SIG-M5 (cell line): ENCODE data around the gene CHCHD6.

Experiments
- DNase-seq: peaks from one replicate; lab custom pipeline; 2025; lab: John Stamatoyannopoulos, UW

CHCHD6 gene

DNA sequence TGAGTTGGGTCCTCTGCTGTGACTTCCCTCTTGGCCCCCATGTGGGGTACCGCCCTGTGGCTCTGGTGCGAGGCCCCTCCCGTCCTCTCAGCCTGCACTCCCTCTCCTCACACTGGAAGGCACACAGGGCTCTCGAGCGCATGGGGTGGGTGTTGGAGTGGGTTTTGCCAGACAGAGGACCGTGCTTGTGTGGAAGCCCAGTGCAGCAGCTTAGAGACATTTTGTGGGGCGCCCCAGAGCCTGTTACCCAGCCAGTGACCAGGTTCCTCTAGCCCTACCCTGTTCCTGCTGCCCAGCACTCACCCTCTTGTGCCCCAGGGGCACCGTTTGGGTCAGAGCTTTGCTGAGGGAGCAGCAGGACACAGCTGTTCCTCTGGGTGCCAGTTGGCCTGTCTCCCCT lies 288.7 kb downstream of the CHCHD6 start:
- DNase-seq, result no peak

DNA sequence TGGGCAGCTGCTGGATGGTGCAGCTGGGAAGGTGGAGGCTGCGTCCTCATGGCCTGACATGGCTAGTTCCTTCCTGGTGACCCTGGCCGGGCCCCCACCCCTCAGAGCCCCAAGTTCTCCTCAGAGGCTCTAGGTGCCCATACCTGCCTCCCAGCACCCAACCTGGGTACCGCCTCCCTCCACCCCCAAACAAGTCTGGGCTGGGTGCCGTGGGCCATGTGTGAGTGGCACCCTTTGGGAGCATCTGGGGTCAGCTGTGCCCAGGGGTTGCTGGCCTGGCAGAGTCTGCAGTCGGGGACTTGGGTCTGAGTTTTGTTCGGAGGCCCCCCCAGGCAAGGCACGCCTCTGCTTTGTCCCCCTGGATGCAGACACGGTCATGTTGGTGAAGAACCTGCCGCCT lies 289.4 kb downstream of the CHCHD6 start:
- no peak for DNase-seq

DNA sequence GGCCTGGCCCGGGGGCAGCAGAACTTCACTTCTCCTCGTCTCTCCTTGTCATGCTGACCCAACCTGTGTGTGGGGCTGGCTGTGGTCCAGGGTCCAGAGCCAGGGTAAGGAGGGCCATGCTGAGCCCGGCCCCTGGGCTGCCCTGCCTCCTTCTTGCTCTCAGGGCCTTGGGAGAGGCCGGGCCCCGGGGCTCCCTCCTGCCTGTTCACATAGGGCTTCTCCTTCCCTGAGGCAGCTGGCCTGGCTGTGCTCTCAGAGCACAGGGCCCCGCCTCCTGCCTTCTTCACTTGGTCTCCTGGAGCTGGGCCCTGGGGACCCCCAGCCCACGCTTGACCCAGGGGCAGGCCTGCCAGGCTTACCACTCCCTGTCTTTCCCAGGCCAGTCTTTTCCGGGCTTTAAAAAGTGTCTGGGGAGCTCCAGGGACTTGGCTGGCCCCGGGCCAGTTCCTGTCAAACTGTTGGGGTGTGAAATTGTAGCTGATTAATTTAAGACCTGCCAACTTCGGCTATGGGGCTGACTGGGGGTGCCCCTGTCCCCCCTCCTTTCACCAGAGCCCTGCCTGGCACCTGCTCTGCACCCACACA lies 290.7 kb downstream of the CHCHD6 start:
- DNase-seq, result no peak

DNA sequence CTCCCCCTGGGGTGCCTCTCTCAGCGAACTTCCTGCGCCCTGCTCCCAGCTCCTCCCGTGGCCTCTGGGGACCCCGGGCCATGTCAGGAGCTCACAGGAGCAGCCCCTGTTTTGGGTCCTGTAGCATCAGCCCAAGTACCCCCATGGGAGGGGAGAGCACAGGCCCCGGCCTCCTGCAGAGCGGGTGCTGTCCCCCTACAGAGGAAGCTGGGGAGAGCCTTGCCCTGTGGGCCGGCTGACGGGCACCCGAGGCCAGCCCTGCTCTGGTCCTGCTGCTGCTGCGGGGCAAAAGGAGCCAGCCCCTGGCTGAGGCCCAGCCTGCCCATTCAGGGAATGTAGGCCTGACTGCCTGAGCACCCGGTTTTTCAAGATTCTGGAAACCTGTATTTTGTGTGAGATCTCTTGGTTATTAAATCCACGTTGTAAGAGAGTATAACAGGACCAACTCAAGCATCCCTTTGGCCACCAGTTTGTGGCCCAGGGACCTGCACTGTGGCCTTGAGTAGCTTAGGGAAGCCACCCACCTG lies 291.3 kb downstream of the CHCHD6 start:
- no peak for DNase-seq

DNA sequence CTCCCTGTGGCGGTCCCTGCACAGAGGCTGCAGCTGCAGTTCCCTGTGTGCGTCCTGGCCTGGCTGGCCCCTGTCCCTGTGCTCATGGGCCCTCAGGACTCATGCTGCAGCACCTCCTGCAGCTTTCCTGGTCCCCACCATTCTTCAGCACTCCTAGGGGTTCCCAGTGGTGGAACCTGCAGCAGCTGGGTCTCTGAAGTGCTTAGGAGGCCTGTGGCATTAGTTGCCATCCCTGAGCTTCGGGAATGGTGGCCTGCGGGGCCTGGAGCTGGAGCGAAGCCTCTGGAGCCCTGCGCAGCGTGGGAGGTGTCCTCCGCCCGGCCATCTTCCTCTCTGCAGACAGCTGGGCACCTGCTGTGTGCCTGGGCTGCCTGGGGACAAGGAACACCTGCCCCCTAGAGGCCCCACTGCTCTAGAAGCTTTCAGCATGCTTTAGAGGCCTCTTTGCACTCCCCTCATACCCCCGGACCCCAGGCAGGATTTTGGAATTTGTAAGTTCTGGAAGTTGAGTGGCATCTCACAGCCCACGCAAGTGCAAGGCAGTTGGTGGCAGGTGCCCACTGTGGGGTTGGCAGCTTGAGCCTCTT lies 292.0 kb downstream of the CHCHD6 start:
- no peak for DNase-seq

DNA sequence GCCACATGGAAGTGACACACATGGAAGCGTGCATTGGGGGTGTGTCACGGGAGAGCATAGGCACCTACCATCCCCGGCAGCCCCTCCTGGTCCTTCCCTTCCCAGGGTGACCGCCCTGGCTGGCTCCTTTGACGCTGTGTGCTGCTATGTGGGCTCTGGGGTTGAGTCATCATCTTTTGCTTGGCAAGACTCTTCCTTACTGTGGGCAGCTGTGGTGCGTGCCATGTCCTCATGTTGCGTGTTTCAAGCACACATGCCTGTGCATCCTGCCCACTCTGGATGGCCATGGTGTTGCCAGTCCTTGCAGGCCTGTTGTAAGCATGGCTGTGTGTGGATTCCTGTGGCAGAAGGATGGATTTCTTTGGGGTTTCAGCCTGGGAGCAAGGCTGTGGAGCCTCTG lies 292.9 kb downstream of the CHCHD6 start:
- DNase-seq, result no peak

DNA sequence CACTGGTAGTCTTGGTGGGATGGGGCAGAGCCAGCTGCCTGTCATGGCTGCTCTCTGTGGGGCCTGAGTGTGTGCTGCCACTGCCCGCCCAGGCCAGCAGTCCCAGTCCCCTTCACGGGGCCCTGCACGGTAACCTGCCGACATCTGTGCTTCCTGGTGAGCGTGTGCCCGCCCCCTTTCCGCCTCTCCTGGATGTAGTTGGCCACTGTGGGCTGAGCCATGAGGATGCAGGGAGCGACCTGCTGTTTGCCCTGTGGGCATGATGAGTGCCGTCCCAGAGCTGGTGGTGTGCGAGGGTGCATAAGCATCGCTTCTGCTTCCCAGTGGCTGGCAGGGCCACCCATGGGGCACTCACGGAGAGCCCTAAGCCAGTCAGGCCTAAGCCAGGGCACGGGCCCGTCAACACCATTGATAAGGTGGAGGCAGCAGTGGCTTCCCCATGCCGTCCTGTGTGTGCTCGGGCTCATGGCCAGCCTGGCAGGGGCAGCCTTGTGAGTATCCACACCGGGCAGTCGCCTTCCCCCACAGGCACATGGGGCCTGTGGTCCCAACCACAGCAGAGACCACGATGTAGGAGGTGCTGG lies 293.5 kb downstream of the CHCHD6 start:
- no peak for DNase-seq

DNA sequence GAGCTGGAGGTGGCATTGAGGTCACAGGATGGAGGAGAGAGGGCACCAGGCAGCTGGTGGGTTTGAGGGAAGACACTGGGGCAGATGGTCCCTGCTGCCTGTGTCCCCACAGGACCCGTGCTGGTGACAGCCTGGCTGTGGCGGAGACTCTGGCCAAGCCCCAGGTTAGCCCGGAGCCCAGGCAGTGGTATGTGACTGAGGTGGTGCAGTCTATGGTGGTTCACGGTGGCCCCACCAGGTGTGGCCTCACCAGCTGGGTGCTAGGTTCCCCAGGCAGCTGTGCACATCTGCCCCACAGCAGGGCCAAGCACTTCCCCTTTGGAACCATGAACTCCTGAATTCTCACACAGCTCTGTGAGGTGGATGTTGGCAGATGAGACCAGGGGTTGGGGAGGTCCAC lies 294.3 kb downstream of the CHCHD6 start:
- no peak for DNase-seq

DNA sequence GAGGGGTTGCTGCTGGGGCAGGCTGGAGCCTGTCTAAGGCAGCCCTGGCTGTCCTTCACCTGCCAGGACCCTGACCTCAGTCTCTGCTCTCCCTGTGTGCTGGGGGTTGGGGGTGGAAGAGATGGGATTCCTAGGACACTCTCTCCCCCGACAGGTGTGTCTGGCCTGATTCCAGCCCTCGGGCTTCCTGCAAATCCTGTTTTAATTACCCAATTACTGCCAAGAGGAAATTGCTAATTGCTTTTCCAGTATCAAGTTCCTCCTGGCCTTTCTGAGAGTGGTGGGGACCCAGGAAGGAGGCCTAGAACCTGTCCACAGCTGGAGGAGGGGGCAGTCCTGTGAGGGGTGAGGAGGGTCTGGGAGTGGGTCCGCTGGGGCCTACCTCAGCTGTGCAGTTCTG lies 294.7 kb downstream of the CHCHD6 start:
- no peak for DNase-seq

DNA sequence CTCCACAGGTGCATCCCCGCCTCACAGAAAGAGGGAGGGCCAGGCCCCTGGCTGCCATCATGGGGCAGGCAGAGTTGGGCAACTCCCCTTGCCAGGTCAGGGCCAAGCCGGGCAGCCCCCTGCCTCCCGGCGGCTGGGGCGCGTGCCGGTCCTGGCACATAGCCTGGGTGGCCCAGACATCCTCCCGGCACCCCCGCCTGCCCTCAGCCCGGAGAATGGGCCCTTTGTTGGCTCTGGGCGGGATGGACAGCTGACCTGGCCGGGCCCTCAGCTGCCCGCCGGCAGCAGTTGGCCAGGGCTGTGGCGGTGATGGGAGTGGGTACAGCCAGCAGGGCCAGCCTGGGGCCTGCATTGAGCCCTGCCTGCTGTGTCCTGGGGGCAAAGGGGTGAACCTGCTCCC lies 295.3 kb downstream of the CHCHD6 start:
- DNase-seq, result no peak

DNA sequence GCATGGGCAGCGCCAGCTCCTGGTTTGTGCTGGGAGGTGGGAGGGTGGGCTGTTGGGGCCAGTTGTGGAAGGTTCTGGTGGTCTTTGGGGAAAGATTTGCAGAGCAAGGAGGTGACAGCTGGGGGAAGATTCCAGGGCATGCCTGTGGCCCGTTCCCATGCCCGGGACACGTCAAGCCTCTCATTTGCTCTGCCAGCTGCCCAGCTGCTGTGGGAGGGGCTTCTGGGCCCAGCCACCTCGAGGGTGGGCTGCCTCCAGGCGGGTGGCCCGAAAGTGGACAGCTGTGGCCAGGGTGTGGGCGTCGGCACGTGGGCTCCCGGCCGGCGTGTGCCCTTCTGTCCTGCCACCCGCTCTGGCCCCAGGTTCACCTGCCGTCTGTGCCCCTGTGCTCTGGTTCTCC lies 296.1 kb downstream of the CHCHD6 start:
- DNase-seq, result no peak

DNA sequence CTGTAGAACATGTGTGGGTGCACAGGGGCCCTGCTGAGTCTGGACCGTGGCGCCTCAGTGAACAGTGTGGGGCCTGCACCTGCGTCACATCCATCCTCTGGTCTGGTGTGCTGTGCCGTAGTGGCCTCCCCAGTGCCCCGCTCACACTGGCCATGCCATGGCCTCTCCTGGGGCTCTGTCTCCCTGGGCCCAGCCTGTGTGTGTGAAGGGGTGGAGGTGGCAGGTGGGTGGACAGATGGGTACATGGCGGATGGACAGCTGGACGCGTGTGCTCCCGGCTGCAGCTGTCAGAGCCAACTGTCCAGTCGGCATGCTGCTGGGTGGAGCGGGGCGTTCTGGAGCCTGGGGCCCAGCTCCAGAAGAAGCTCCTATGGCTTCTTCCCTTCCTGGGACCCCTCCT lies 296.7 kb downstream of the CHCHD6 start:
- no peak for DNase-seq

DNA sequence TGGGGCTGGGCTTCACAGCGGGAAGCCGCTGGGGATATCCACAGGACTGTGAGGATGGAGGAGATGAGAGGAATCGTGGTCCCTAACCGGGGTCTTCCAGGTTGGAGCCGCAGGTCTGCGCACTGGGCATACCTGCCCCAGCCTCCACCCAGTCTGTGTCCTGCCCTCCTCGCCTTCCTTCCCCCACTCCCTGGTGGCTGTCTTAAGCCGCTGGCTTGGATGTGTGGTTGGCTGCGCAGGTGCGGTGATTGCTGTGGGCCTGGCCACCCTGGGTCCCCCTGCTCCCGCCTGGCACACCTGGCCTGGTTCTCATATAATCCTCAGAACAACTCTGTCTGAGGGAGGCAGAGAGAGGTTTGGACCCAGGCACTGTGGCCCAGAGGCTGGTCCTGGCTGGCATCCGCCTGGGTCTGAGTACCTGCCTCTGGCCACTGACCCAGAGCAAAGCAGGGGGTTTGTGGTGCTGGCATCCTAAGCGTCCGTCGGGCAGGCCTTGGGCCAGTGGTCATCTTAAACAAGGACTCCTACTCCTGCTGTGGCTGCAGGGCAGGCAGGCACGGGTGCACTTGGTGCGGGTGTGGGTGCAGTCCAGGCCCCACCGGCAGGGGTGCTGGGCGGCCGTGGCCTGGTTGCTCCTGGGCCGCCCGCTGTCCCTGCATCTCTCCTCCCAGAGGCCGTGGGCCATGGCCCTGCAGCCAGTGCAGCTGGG lies 297.6 kb downstream of the CHCHD6 start:
- no peak for DNase-seq

DNA sequence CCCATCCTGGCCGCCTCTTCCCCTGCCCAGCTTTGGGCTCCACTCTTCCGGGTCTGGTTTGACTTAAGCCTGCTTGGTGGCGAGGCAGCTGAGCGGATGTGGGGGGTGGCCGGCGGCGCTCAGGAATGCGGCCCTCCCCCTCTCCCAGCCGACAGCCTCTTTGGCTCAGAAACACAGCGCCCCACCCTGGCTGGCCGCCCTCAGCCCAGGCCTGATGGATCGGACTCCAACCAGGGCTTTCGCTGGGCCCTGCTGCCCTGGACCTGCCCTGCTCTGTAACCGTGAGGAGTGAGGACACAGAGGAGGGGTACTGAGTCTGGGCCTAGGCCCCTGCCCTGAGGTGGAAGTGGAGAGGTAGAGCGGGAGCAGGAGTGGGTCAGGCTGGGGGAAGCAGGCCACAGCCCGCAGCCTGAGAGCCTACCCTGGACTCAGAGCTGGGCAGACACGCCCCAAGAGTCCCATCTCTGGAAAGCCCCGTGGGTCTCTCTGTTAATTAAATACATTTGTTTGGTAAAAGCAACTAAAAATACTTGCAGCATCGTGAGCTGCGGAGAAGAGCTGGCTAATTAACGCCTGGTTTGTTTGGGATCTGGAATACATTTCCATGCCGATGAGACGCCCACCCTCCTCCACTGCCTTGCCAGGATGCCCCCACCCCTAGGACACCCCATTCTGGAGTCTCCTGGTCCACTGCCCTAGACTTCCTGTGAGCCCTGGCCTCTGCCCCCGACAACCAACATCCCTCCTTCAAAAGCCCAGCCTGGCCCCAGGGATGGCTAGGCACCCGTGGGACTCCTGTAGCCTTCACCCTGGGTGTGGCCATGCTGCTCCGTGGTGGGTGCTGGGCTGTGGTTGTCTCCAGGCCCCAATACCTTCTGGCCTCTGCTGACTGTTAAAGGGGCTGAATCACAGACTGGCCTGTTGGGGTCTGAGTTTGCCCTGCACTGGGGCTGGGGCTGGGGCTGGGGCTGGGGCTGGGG lies 298.4 kb downstream of the CHCHD6 start:
- no peak for DNase-seq

DNA sequence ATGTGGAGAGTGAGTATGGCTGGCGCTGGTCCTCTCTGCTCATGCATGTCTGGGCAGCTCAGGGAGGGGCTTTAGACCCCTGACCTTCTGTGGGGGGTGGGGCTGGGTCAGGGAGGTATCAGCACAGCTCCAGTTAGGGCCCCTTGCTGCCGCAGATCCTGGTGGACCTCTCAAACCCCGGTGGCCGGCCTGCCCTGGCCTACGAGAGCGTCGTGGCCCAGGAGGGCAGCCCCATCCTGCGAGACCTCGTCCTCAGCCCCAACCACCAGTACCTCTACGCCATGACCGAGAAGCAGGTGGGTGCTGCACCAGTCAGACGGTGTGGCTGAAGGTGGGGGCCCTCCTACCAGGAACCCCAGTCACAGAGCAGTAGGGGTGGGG lies 299.1 kb downstream of the CHCHD6 start:
- no peak for DNase-seq

DNA sequence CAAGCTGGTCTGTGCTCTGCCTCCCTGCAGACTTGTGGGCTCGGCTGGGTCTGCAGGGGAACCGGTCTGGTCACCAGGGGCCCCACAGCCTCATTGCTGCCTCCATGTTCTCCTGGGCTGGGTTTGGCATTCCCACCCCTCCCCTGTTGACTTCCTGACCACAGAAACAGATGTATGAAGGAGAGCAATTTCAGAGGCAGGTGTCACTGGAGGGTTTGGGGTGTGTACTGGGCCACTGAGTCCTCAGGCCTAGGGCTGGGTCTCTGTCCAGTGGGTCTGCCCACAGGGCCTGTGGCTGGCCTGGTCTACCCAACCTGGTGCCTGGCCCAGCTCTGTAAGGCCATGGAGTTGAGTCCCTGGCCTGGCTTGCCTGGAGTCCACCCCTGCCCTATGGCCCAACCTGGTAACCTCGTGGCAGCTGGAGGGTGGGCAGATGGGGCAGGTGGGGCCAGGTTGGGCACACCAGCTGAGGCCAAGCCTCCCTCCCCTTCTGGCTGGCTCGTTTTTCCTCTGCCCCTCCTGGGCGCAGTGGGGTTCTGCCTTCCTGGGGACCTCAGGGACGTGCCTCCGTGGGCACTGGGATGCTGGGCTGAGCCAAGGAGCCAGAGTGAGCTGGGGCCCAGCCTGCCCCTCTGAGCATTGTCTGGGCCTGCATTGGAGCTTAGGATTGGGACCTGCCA lies 299.7 kb downstream of the CHCHD6 start:
- no peak for DNase-seq

DNA sequence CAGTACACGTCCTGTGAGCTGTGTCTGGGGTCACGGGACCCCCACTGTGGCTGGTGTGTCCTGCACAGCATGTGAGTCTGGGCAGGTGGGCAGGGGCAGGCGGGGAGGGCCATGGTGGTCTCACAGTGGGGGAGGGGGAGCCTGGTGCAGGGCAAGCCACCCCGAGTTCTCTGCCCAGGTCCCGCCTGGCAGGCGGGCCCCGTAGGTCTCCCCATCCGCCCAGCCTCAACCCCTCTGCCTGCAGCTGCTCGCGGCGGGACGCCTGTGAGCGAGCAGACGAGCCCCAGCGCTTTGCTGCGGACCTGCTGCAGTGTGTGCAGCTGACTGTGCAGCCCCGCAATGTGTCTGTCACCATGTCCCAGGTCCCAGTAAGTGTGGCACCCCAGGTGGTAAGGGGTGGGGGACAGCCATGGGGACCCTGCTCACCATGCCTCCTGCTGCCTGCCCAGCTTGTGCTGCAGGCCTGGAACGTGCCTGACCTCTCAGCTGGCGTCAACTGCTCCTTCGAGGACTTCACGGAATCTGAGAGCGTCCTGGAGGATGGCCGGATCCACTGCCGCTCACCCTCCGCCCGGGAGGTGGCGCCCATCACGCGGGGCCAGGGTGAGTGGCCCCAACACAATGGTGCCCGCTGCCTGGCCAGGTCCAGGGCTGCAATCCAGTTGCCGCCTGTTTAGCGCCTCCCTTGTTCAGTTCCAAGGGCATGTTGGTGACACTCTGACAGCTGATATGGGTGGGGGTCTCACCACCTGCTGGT lies 300.8 kb downstream of the CHCHD6 start:
- DNase-seq, result no peak

DNA sequence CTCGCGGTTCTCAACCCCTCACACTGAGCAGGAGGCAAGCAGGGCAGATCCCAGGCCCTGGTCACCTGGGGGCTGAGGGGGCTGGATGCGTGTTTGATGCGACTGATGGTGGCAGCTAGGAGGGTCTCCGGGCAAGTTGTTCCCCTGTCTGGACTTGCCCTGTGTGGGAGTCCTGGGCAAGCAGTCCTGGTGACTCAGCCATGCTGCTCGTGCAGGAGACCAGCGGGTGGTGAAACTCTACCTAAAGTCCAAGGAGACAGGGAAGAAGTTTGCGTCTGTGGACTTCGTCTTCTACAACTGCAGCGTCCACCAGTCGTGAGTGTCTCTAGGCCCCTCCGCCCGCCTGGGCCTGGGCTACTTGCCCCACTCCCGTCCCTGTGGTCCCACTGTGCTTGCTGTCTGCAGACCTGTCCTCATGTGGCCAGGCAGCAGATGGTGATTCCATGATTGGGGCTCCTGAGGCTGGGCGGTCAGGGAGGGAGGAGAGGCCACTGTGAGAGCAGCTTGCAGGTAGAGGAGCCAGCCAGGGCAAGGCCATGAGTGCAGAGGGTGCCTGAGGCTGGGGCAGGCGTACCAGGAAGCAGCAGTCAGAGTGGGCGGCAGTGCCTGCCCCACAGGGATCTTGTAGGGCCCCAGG lies 301.9 kb downstream of the CHCHD6 start:
- no peak for DNase-seq

DNA sequence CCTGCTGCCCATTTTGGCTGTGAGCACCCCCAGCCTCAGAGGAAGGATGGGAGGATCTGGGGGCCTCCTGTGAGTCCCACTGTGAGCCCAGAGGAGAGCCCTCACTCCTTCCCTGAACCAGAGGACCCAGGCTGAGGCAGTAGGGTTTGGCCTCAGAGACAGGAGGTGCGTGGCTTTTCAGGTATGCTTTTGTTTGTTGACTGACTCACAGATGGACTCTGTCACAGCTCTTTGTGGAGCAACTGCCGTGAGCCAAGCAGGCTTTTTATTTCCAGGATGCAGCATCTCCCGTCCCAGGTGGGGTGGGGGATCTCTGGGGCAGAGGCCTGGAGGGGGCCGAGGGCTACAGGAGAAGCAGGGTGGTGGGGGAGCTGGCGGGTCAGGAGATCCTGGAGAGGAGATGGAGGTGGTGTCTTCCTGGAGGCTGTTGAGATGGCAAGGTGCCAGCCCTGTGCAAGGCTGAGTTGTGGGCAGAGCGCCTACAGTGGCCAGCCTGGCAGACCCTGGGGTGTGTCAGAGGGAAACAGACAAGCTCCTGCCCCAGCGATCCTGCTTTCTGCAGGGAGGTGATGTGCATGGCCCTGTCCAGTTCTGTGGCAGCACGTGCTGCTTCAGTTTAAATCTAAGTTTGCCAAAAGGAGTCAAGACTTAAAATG lies 302.9 kb downstream of the CHCHD6 start:
- no peak for DNase-seq

DNA sequence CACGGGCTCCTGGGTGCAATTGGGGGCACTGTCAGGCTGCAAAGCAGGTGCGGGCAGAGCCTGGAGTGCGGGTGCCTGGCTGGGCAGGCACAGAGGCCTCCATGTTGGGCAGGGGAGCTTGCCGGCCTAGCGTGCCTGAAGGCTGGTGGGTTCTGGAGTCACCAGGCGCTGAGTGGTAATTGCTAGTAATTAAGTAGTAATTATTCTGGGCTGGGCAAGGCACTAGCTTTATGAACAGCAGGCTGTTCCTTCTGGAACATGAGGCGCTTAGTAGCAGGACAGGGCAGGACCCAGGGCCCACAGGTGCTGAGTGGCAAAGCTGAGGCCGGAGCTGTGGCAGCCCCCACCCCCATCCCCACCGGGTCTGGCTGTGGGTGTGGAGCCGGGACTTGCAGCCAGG lies 304.2 kb downstream of the CHCHD6 start:
- no peak for DNase-seq
